H54 (cell line): ENCODE data around the gene CLEC19A.

Experiments
- DNase-seq: peaks from one replicate; pipeline ENCODE4 v3.0.0; 2011; ENCODE audit warnings: low spot score, mixed read lengths; ENCODE audit not compliant: insufficient read length
- FAIRE-seq: peaks from 3 replicates; lab custom pipeline; 2011; peaks lifted over from hg19 to GRCh38; lab: Jason Lieb, UNC
- POLR2A ChIP-seq: IDR thresholded peaks from 2 replicates; pipeline ENCODE4 v1.6.1; 2011; ENCODE audit warnings: low read depth, mild to moderate bottlenecking, low read length

The CLEC19A gene

DNA sequence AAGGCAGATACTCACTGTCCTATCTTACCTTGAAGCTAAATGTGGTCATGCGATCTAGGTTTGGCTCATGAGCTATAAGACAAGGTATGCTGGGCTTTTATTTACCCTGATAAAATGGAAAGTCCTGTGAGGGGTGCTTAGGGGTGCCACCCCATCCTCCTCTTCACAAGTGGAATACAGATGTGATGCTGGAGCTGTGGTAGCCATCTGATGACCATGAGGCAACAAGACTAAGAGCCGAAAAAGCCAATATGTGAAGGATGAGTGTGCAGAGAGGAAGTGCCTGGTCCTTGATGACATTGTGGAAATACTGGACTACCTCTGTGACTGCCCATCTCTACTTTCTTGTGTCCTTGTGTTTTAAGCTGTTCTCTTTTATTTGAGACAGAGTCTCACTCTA lies 74.0 kb downstream of the CLEC19A start:
- TF ChIP-seq POLR2A, result no peak
- DNase-seq (no peak), FAIRE-seq (no peak)
